Ascending aorta (tissue), 2 donors: ENCODE results near the gene OR5K1. TPM values are rescaled to one million over a fixed set of nuclear protein-coding genes. Genes with fewer than 3 reads are reported as not detected.

Source experiments
- DNase-seq, 2 donors: peaks; one replicate each; pipeline ENCODE4 v3.0.0-alpha.2; 2019; ENCODE audit warnings: low spot score in 2 of 2
- H3K27ac ChIP-seq, 2 donors: fragments of 200-600 bp; sonication (generic); one replicate each; pipeline ENCODE4 v1.5.1; 2016 to 2017; ENCODE audit warnings: mild to moderate bottlenecking in 1 of 2
- H3K27me3 ChIP-seq: fragments of 200-600 bp; sonication (generic); one replicate; pipeline ENCODE4 v1.5.1; 2017
- H3K36me3 ChIP-seq, 2 donors: fragments of 200-600 bp; sonication (generic); one replicate each; pipeline ENCODE4 v1.5.1; 2016
- H3K4me1 ChIP-seq, 2 donors: fragments of 200-600 bp; sonication (generic); one replicate each; pipeline ENCODE4 v1.5.1; 2016 to 2017; ENCODE audit warnings: mild to moderate bottlenecking in 1 of 2
- H3K4me3 ChIP-seq, 2 donors: fragments of 200-600 bp; sonication (generic); one replicate each; pipeline ENCODE4 v1.5.1; 2016 to 2017; ENCODE audit warnings: mild to moderate bottlenecking in 1 of 2
- H3K9me3 ChIP-seq, 2 donors: fragments of 200-600 bp; sonication (generic); one replicate each; pipeline ENCODE4 v1.5.1; 2016
- CTCF ChIP-seq, 3 experiments: fragments of 200-600 bp in 2 of 3; fragments of 450-650 bp in 1 of 3; sonication (generic) in 2 of 3; IDR thresholded peaks; one replicate each; pipeline ENCODE4 v1.5.1; 2016 to 2019; ENCODE audit warnings: antibody characterized with exemption in 3 of 3, mild to moderate bottlenecking in 1 of 3, moderate library complexity in 1 of 3
- intact Hi-C: fragments of 100-400 bp; cut with DNase I; formaldehyde crosslinking; loops from one replicate; pipeline ENCODE4 v1.15.1; 2023
- total RNA-seq: library from RNA; depleted of rRNA; stranded (reverse); fragments of >200 nt; gene quantifications from one replicate; pipeline ENCODE4 v1.1.0, GENCODE V29; 2016

Gene OR5K1
- total RNA-seq, 1 donor from 2014 or later: 4.7 TPM

- H3K4me1 ChIP-seq: no peaks in the 10 kb centered on the region
- no peak for DNase-seq
- H3K9me3 ChIP-seq: no peaks in the 10 kb centered on the region
- no peak for TF ChIP-seq CTCF (IDR thresholded peaks at IDR 0.05)
- H3K27ac ChIP-seq: no peak overlapping the region
- intact Hi-C loops: no loop called here
- H3K36me3 ChIP-seq: no peaks in the 10 kb centered on the region
- H3K4me3 ChIP-seq: no peak overlapping the region
- no peaks in the 10 kb centered on the region for H3K27me3 ChIP-seq
Measured at GRCh38 chr3:98449606-98450193, 13.3 kb upstream of the OR5K1 start.

GRCh38 chr3:98450372-98450771, 12.6 kb upstream of the OR5K1 start:
- H3K4me3 ChIP-seq: no peak overlapping the region
- TF ChIP-seq CTCF (IDR thresholded peaks at IDR 0.05): no peak
- no peaks in the 10 kb centered on the region for H3K27me3 ChIP-seq
- H3K36me3 ChIP-seq: no peaks in the 10 kb centered on the region
- no peaks in the 10 kb centered on the region for H3K4me1 ChIP-seq
- H3K9me3 ChIP-seq: no peaks in the 10 kb centered on the region
- intact Hi-C loops: no loop called here
- no peak for DNase-seq
- no peak overlapping the region for H3K27ac ChIP-seq

GRCh38 chr3:98453827-98454226, 9.2 kb upstream of the OR5K1 start:
- Histone ChIP-seq H3K27me3 (no peaks in the 10 kb centered on the region), H3K4me3 (no peak overlapping the region), H3K27ac (no peak overlapping the region), H3K4me1 (no peaks in the 10 kb centered on the region), H3K9me3 (no peaks in the 10 kb centered on the region), H3K36me3 (no peaks in the 10 kb centered on the region)
- intact Hi-C loops: no loop called here
- no peak for TF ChIP-seq CTCF (IDR thresholded peaks at IDR 0.05)
- DNase-seq: no peak

GRCh38 chr3:98454929-98455328, 8.1 kb upstream of the OR5K1 start:
- no peak for TF ChIP-seq CTCF (IDR thresholded peaks at IDR 0.05)
- Histone ChIP-seq H3K36me3 (no peaks in the 10 kb centered on the region), H3K27ac (no peak overlapping the region), H3K27me3 (no peaks in the 10 kb centered on the region), H3K9me3 (peaks cover 0 to 6% of the 10 kb centered on the region in 2 donors), H3K4me3 (no peak overlapping the region), H3K4me1 (no peaks in the 10 kb centered on the region)
- DNase-seq: no peak
- intact Hi-C loops: no loop called here

- intact Hi-C loops: no loop called here
Measured at GRCh38 chr3:98457543-98457942, 5.5 kb upstream of the OR5K1 start.

More at GRCh38 chr3:98457543-98457942, 5.5 kb upstream of the OR5K1 start:
- peaks cover 0 to 6% of the 10 kb centered on the region in 2 donors for H3K9me3 ChIP-seq
- no peaks in the 10 kb centered on the region for H3K27me3 ChIP-seq
- H3K27ac ChIP-seq: no peak overlapping the region
- no peaks in the 10 kb centered on the region for H3K36me3 ChIP-seq
- no peak for TF ChIP-seq CTCF (IDR thresholded peaks at IDR 0.05)
- no peak for DNase-seq
- H3K4me3 ChIP-seq: no peak overlapping the region
- no peaks in the 10 kb centered on the region for H3K4me1 ChIP-seq
